Hepatocyte (in vitro differentiated cells): ENCODE results near the gene ACVR1. TPM values are rescaled to one million over a fixed set of nuclear protein-coding genes. Genes with fewer than 3 reads are reported as not detected.

Experiments
- DNase-seq: peaks from one replicate; pipeline ENCODE4 v3.0.0-alpha.2; 2016; ENCODE audit warnings: low spot score
- H2AFZ ChIP-seq: fragments of 200-600 bp; sonication (generic); 2 replicates; pipeline ENCODE4 v1.6.0; 2016; ENCODE audit warnings: antibody characterized with exemption, mild to moderate bottlenecking
- H3K27ac ChIP-seq: fragments of 200-600 bp; sonication (generic); 2 replicates; pipeline ENCODE4 v1.5.1; 2016; ENCODE audit warnings: mild to moderate bottlenecking
- H3K27me3 ChIP-seq: fragments of 200-600 bp; sonication (generic); 2 replicates; pipeline ENCODE4 v1.6.1; 2016
- H3K36me3 ChIP-seq: fragments of 200-600 bp; sonication (generic); replicated peaks from 2 replicates; pipeline ENCODE4 v1.5.1; 2016; ENCODE audit warnings: low read depth; ENCODE audit not compliant: insufficient read depth
- H3K4me1 ChIP-seq: fragments of 200-600 bp; sonication (generic); 2 replicates; pipeline ENCODE4 v1.5.1; 2016; ENCODE audit warnings: mild to moderate bottlenecking, moderate library complexity; ENCODE audit not compliant: insufficient read depth
- H3K4me2 ChIP-seq: fragments of 200-600 bp; sonication (generic); 2 replicates; pipeline ENCODE4 v1.6.0; 2016
- H3K4me3 ChIP-seq: fragments of 200-600 bp; sonication (generic); 2 replicates; pipeline ENCODE4 v1.5.1; 2016; ENCODE audit warnings: mild to moderate bottlenecking
- H3K79me2 ChIP-seq: fragments of 200-600 bp; sonication (generic); 2 replicates; pipeline ENCODE4 v1.6.0; 2017; ENCODE audit warnings: mild to moderate bottlenecking
- H3K9me2 ChIP-seq: fragments of 200-600 bp; sonication (generic); replicated peaks from 2 replicates; pipeline ENCODE4 v1.6.0; 2017; ENCODE audit warnings: mild to moderate bottlenecking; ENCODE audit not compliant: insufficient read depth
- H3K9me3 ChIP-seq: fragments of 200-600 bp; sonication (generic); 2 replicates; pipeline ENCODE4 v1.5.1; 2016; ENCODE audit warnings: low read depth, mild to moderate bottlenecking
- H4K20me1 ChIP-seq: fragments of 200-600 bp; sonication (generic); 2 replicates; pipeline ENCODE4 v1.6.0; 2016; ENCODE audit warnings: mild to moderate bottlenecking; ENCODE audit not compliant: insufficient read depth, poor library complexity, severe bottlenecking
- EZH2 ChIP-seq: fragments of 200-600 bp; sonication (generic); IDR thresholded peaks from 2 replicates; pipeline ENCODE4 v1.6.1; 2016; ENCODE audit warnings: antibody characterized with exemption, mild to moderate bottlenecking, borderline replicate concordance
- EZH2phosphoT487 ChIP-seq: fragments of 200-600 bp; sonication (generic); IDR thresholded peaks from one replicate; pipeline ENCODE4 v1.6.1; 2018; ENCODE audit warnings: antibody characterized with exemption, mild to moderate bottlenecking, low read depth, moderate library complexity; ENCODE audit not compliant: unreplicated experiment, severe bottlenecking
- WGBS: methylation state at CpG from one replicate; pipeline ENCODE4 v1.1.6; 2016; ENCODE audit warnings: low lambda C conversion rate; ENCODE audit errors: missing lambda C conversion rate; 5-methylcytosine and 5-hydroxymethylcytosine counted together
- polyA plus RNA-seq: library from polyadenylated mRNA; unstranded; fragments of >200 nt; fragmentation: Nextera tagmentation; extraction: Ambion mirVana; gene quantifications from 2 replicates; pipeline ENCODE4 v1.2.1, GENCODE V29; 2016
- total RNA-seq: library from RNA; depleted of rRNA; stranded (reverse); fragments of >200 nt; gene quantifications from 2 replicates; pipeline ENCODE4 v1.2.3, GENCODE V29; 2014
- TF ChIP-seq, protein P1 (sequence below): fragments of 200-600 bp; sonication (generic); IDR thresholded peaks from 2 replicates; pipeline ENCODE4 v1.5.1; 2016; ENCODE audit warnings: antibody characterized with exemption, mild to moderate bottlenecking; ENCODE audit not compliant: poor library complexity

ACVR1 gene
- total and polyA plus RNA-seq, 2 experiments from 2014 or later: 19.6 to 20.1 TPM

DNA sequence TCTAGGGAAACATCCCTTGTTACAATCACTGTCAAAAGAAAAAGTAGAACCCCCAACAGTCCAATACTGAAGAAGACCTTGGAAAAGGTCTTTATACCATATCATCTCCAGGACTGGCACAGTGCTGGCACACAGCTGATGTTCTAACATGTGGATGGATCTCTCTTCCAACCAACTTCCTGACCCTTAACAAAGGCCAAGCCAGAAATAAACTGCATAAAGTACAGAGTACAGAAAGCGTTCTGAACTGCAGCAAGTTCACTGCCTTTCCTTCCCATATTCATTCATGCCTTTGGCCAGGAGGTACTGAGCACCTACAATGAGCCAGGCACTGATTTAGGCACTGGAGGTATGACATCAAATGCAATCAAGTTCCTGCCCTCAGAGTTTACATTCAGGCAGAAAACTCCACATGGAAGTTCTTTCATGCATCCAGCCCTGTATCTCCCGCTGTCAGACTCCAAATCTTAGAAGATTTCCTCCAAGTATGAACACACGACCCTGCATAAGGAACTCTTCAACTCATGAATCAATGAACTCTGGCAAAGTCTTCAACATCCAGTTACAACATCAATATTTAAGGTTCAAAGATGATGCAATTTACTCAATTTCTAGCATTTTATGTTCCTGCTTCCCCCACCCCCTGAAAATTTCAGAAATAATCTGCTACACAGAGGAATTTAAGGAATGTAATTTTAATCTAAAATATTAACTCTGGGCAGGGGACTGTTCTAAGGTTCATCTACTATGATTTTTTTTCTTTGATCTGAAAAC lies 33.8 kb downstream of the ACVR1 start:
- H3K9me3 ChIP-seq: no peaks in the 10 kb centered on the region
- no peaks in the 10 kb centered on the region for H4K20me1 ChIP-seq
- TF ChIP-seq EZH2phosphoT487 (no peak), EZH2 (no peak)
- TF ChIP-seq, protein P1, sequence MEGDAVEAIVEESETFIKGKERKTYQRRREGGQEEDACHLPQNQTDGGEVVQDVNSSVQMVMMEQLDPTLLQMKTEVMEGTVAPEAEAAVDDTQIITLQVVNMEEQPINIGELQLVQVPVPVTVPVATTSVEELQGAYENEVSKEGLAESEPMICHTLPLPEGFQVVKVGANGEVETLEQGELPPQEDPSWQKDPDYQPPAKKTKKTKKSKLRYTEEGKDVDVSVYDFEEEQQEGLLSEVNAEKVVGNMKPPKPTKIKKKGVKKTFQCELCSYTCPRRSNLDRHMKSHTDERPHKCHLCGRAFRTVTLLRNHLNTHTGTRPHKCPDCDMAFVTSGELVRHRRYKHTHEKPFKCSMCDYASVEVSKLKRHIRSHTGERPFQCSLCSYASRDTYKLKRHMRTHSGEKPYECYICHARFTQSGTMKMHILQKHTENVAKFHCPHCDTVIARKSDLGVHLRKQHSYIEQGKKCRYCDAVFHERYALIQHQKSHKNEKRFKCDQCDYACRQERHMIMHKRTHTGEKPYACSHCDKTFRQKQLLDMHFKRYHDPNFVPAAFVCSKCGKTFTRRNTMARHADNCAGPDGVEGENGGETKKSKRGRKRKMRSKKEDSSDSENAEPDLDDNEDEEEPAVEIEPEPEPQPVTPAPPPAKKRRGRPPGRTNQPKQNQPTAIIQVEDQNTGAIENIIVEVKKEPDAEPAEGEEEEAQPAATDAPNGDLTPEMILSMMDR: no peak
- H3K79me2 ChIP-seq: peaks cover 62% of the 10 kb centered on the region
- no peaks in the 10 kb centered on the region for H3K27me3 ChIP-seq
- H3K4me2 ChIP-seq: no peak overlapping the region
- H3K4me3 ChIP-seq: no peak overlapping the region
- H2AFZ ChIP-seq: no peak overlapping the region
- no peaks in the 10 kb centered on the region for H3K9me2 ChIP-seq
- no peak overlapping the region for H3K27ac ChIP-seq
- H3K4me1 ChIP-seq: peaks cover 38% of the 10 kb centered on the region
- no peak for DNase-seq
- no peaks in the 10 kb centered on the region for H3K36me3 ChIP-seq
- 91% methylated on average over 3 of the region's 3 CpGs for WGBS

DNA sequence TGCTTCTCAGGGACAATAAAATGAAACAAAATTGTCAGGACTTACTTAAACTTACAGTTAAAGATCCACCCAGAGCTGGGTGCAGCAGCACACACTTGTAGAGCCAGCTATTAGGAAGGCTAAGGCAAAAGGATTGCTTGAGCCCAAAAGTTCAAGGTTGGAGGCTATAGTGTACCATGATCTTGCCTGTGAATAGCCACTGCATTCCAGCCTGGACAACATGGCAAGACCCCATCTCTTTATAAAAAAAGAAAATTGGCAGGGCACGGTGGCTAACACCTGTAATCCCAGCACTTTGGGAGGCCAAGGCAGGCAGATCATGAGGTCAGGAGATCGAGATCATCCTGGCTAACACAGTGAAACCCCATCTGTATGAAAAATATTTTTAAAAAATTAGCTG lies 34.6 kb downstream of the ACVR1 start:
- Histone ChIP-seq H3K27ac (peak overlapping the region; percentile 90), H3K4me1 (peaks cover 46% of the 10 kb centered on the region), H3K4me2 (no peak overlapping the region), H4K20me1 (no peaks in the 10 kb centered on the region), H3K27me3 (no peaks in the 10 kb centered on the region), H3K36me3 (no peaks in the 10 kb centered on the region), H3K9me3 (no peaks in the 10 kb centered on the region), H3K79me2 (peaks cover 59% of the 10 kb centered on the region), H3K9me2 (no peaks in the 10 kb centered on the region), H3K4me3 (no peak overlapping the region), H2AFZ (no peak overlapping the region)
- TF ChIP-seq EZH2phosphoT487 (no peak), EZH2 (no peak)
- TF ChIP-seq, protein P1: no peak
- no peak for DNase-seq
- 89% methylated on average over 2 of the region's 2 CpGs for WGBS

DNA sequence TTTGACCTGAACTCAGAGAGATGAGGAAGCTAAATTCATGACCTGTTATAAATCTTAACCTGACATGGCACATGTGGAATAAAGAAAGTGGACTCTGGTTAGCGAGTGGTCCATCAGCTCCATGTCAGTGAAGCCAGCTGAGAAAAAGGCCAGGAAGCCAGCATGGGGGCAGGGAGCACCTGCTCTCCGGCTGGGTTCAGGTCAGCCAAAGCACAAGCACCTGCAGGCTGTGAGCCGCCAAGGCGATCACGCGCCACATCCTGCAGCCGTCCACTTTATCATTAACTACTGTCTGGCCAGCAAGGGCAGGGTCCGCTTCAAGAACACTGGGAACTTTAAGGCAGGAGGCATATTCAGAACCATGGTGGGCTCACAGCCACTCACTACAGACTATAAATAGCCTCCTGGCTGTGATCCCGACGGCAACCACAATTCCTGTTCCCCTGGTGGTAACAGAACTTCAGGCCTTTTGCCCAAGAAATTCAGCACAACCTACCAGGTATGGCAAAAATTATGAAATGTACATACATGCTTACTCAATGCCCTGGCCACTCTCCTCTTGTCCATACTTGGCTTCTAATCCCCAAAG lies 35.5 kb downstream of the ACVR1 start:
- Histone ChIP-seq H3K36me3 (no peaks in the 10 kb centered on the region), H3K4me2 (peak overlapping the region; percentile 45), H3K27ac (peak overlapping the region; percentile 90), H4K20me1 (no peaks in the 10 kb centered on the region), H3K4me3 (no peak overlapping the region), H3K27me3 (no peaks in the 10 kb centered on the region), H3K4me1 (peaks cover 49% of the 10 kb centered on the region), H3K9me3 (no peaks in the 10 kb centered on the region), H2AFZ (no peak overlapping the region), H3K9me2 (no peaks in the 10 kb centered on the region), H3K79me2 (peaks cover 61% of the 10 kb centered on the region)
- DNase-seq: peak; percentile 65
- WGBS: 52% methylated on average over 10 of the region's 10 CpGs
- TF ChIP-seq, protein P1: no peak
- TF ChIP-seq EZH2phosphoT487: no peak
- TF ChIP-seq EZH2: no peak
